Measurements from ENCODE around the gene NUP37. TPM values are rescaled to one million over a fixed set of nuclear protein-coding genes. Genes with fewer than 3 reads are reported as not detected.

NUP37 gene
- total and polyA plus RNA-seq, 2 of the 8 experiments (the other 6 are each of a cell fraction or from before 2014, with no cell fraction given) = 53.5 to 71.0 TPM

- 96% methylated on average over 4 of the region's 4 CpGs; no CpG with 5 or more reads in 1 of the 2 experiments for WGBS, 2 experiments (ENCODE audit: extremely low coverage in 1 of 2, insufficient coverage in 1 of 2, insufficient read length in 1 of 2, insufficient replicate concordance in 2 of 2, low coverage in 1 of 2, low lambda C conversion rate in 2 of 2, missing lambda C conversion rate in 1 of 2)
- H2BK20ac ChIP-seq (ENCODE audit: low read length) = no peak overlapping the region
- no peaks in the 10 kb centered on the region for H3K79me1 ChIP-seq (ENCODE audit: low read depth, low read length)
- H3K9me3 ChIP-seq (ENCODE audit: insufficient read depth in 2 of 2, low read depth in 1 of 2, low read length in 1 of 2) = no peaks in the 10 kb centered on the region
- ChIA-PET CTCF (ENCODE audit: partially characterized antibody) (no interaction called here), POLR2A (ENCODE audit: partially characterized antibody) (no interaction called here)
- H2BK15ac ChIP-seq (ENCODE audit: low read length) = no peak overlapping the region
- FAIRE-seq = no peak
- no peak overlapping the region for H3K27ac ChIP-seq (ENCODE audit: low read depth, low read length)
- no peaks in the 10 kb centered on the region for H4K20me1 ChIP-seq (replicated peaks in 1 of 2; ENCODE audit: control insufficient read depth in 1 of 2, insufficient read depth in 2 of 2, low read length in 2 of 2)
- H3K4me3 ChIP-seq (ENCODE audit: extremely low read depth in 1 of 4, insufficient read depth in 2 of 4, low read depth in 3 of 4, low read length in 4 of 4) = no peak overlapping the region
- H3K4me2 ChIP-seq (ENCODE audit: insufficient read depth in 1 of 2, low read depth in 2 of 2, low read length in 2 of 2) = no peak overlapping the region
- H4K8ac ChIP-seq (ENCODE audit: extremely low read depth, insufficient read depth, low read length) = no peak overlapping the region
- no peak overlapping the region for H2BK5ac ChIP-seq (ENCODE audit: low read depth, low read length)
- H3K23me2 ChIP-seq (ENCODE audit: low read depth, low read length) = no peaks in the 10 kb centered on the region
- no peak overlapping the region for H2BK120ac ChIP-seq (replicated peaks; ENCODE audit: low read depth, low read length)
- no peaks in the 10 kb centered on the region for H3K4me1 ChIP-seq (replicated peaks in 1 of 4; ENCODE audit: control insufficient read depth in 3 of 4, insufficient read depth in 4 of 4, low read length in 3 of 4)
- no peak overlapping the region for H2AFZ ChIP-seq (ENCODE audit: low read length)
- no peak overlapping the region for H3K56ac ChIP-seq (replicated peaks; ENCODE audit: insufficient read length, low read depth, low read length)
- no peak overlapping the region for H4K91ac ChIP-seq (replicated peaks; ENCODE audit: insufficient read length, low read length)
- no peak overlapping the region for H3K14ac ChIP-seq (ENCODE audit: insufficient read length)
- H3K27me3 ChIP-seq (replicated peaks in 1 of 4; ENCODE audit: control insufficient read depth in 3 of 4, extremely low read depth in 1 of 4, insufficient read depth in 3 of 4, low read length in 3 of 4) = no peaks in the 10 kb centered on the region
- no peaks in the 10 kb centered on the region for H3K79me2 ChIP-seq (ENCODE audit: control insufficient read depth in 1 of 2, insufficient read depth in 2 of 2, low read length in 2 of 2)
- no peak overlapping the region for H3K4ac ChIP-seq (replicated peaks; ENCODE audit: insufficient read length, low read depth, low read length)
- H2AK5ac ChIP-seq (ENCODE audit: low read depth, low read length) = no peak overlapping the region
- peaks cover 5 to 40% (median 20%) of the 10 kb centered on the region in 4 experiments for H3K36me3 ChIP-seq (ENCODE audit: control insufficient read depth in 2 of 4, insufficient read depth in 4 of 4, low read length in 3 of 4)
- H4K5ac ChIP-seq (ENCODE audit: insufficient read length, low read depth, low read length) = no peak overlapping the region
- H3K18ac ChIP-seq (ENCODE audit: extremely low read depth, low read length) = no peak overlapping the region
- H2BK12ac ChIP-seq (ENCODE audit: low read depth, low read length) = no peak overlapping the region
- H3K23ac ChIP-seq (ENCODE audit: insufficient read length) = no peak overlapping the region
- H3K9ac ChIP-seq (replicated peaks in 1 of 4; ENCODE audit: extremely low read depth in 1 of 4, low read depth in 3 of 4, low read length in 3 of 4) = no peak overlapping the region
- DNase-seq (ENCODE audit: low read depth in 1 of 2, low spot score in 2 of 2) = no peak
- TF ChIP-seq CREB1 (IDR thresholded peaks at IDR 0.05) (no peak), GABPA (IDR thresholded peaks at IDR 0.05; ENCODE audit: borderline replicate concordance, insufficient read depth, low read length) (no peak), ZNF274 (IDR thresholded peaks at IDR 0.05; ENCODE audit: borderline replicate concordance, extremely low read depth, low read length) (no peak), RAD21 (IDR thresholded peaks at IDR 0.05 in 1 of 2, conservative IDR thresholded peaks at IDR 0.05 in 1 of 2; ENCODE audit: low read depth in 2 of 2, low read length in 2 of 2) (no peak), KDM5A (IDR thresholded peaks at IDR 0.05; ENCODE audit: low read length) (no peak), RBBP5 (IDR thresholded peaks at IDR 0.05; ENCODE audit: borderline replicate concordance, low read depth, low read length) (no peak), TAF7 (optimal IDR thresholded peaks at IDR 0.05; ENCODE audit: borderline replicate concordance, low read depth, low read length) (no peak), CHD2 (IDR thresholded peaks at IDR 0.05; ENCODE audit: low read length) (no peak), RFX5 (IDR thresholded peaks at IDR 0.05; ENCODE audit: borderline replicate concordance, low read depth, low read length) (no peak), SIRT6 (IDR thresholded peaks at IDR 0.05; ENCODE audit: low read length) (no peak), FOSL1 (IDR thresholded peaks at IDR 0.05; ENCODE audit: insufficient read depth, low read depth, low read length) (no peak), EZH2 (IDR thresholded peaks at IDR 0.05; ENCODE audit: low read depth, low read length, severe bottlenecking) (no peak), JUN (IDR thresholded peaks at IDR 0.05; ENCODE audit: low read depth, low read length) (no peak), NRF1 (IDR thresholded peaks at IDR 0.05; ENCODE audit: low read depth, low read length) (no peak)
Measured at GRCh38 chr12:102080842-102081241, 39.1 kb downstream of the NUP37 start.
